Spinal cord (tissue), 10 donors: ENCODE data around the gene NRP1. TPM values are rescaled to one million over a fixed set of nuclear protein-coding genes. Genes with fewer than 3 reads are reported as not detected.
"Not testable (repeated sequence)": the region's sequence is repeated elsewhere in the genome, so short reads cannot be mapped to it uniquely, and the experiment has no call there.

Source experiments
- DNase-seq, 6 donors: peaks; one replicate each; pipeline versions ENCODE4 v3.0.0 to v3.0.0-alpha.2; 2013 to 2015; ENCODE audit warnings: low spot score in 6 of 6, low read depth in 4 of 6
- H3K27ac ChIP-seq: one replicate; pipeline ENCODE4 v1.5.1; 2013; ENCODE audit warnings: low read depth, low read length, control low read depth
- H3K27me3 ChIP-seq: one replicate; pipeline ENCODE4 v1.6.1; 2013; ENCODE audit warnings: low read length; ENCODE audit not compliant: control insufficient read depth, insufficient read depth
- H3K36me3 ChIP-seq: one replicate; pipeline ENCODE4 v1.6.1; 2013; ENCODE audit warnings: low read length; ENCODE audit not compliant: control insufficient read depth, insufficient read depth
- H3K4me1 ChIP-seq: one replicate; pipeline ENCODE4 v1.6.1; 2013; ENCODE audit warnings: low read length; ENCODE audit not compliant: control insufficient read depth, insufficient read depth
- H3K4me3 ChIP-seq: one replicate; pipeline ENCODE4 v1.5.1; 2013; ENCODE audit warnings: low read depth, low read length, control low read depth
- H3K9me3 ChIP-seq: one replicate; pipeline ENCODE4 v1.6.1; 2013; ENCODE audit warnings: low read length; ENCODE audit not compliant: control insufficient read depth, insufficient read depth
- WGBS: methylation state at CpG from one replicate; pipeline ENCODE4 v1.1.5; 2013; ENCODE audit warnings: missing lambda C conversion rate; ENCODE audit not compliant: insufficient coverage; 5-methylcytosine and 5-hydroxymethylcytosine counted together
- polyA plus RNA-seq, 2 donors: library from polyadenylated mRNA; unstranded; fragments of 120-200 nt; gene quantifications; one replicate each; pipeline ENCODE4 v1.2.1, GENCODE V29; 2013; ENCODE audit not compliant: insufficient read length in 2 of 2
- total RNA-seq, 2 donors: library from RNA; depleted of rRNA in 1 of 2; stranded (reverse); fragments of 120-200 nt in 1 of 2; fragments of >200 nt in 1 of 2; gene quantifications; one replicate each; pipeline versions ENCODE4 v1.2.3 to v1.2.4, GENCODE V29; 2013 to 2014
- donor health status: healthy.

NRP1 gene
- total and polyA plus RNA-seq, 4 donors: 61.8 to 96.6 (median 80.2) TPM

DNA sequence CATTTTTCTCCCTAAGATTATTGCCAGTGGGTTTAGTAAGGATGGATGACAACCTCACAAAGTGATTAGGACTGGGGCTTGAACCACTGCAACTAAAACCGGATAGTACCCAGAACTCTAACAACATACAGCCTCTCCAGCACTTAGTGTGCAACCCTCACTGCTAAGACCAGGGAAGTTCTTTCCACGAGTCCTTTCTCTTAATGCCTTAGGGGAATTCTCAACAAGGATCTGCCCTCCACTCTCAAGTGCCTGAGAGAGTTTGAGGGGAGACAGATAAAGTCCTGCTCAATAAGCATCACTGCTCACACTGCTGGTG is 104.6 kb downstream of the NRP1 start:
- Histone ChIP-seq H3K4me3 (no peak overlapping the region), H3K36me3 (no peaks in the 10 kb centered on the region), H3K27ac (no peak overlapping the region), H3K9me3 (no peaks in the 10 kb centered on the region), H3K4me1 (peaks cover 5% of the 10 kb centered on the region), H3K27me3 (no peaks in the 10 kb centered on the region)
- DNase-seq: no peak
- WGBS: no CpG with 5 or more reads among the region's 2 CpGs

DNA sequence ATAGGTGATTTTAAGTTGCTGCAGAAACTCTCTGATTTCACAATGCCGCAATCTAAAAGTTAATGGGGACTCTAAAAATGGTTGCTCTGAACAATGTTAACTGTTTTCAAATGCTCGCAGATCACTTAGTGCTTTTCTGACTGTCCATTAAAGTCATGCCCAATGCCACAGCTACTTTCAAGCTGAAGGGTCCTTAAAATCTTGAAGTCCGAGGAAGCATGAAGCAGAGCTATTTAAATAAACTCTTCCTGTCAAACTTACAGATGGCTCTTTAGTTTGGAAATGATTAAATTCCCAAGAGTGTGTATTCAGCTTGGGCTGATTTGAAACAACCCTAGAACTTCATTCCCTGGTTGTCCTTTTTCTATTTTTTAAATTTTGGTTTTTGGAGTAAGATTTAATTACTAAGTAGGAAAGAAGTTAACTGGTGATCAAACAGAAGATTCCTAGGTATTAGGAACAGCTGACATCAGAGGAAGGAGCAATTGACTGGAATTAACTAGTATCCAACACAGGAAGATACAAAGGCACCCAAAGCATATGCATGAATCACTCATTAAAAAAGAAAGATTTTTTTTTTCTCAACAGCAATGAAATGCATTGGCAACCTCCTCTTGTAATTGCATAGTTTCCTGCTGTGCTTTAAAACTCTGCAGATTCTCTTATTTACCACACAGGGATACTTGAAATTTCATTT is 105.1 kb downstream of the NRP1 start:
- peak overlapping the region; percentile 10 for H3K27ac ChIP-seq
- no peak overlapping the region for H3K4me3 ChIP-seq
- H3K36me3 ChIP-seq: no peaks in the 10 kb centered on the region
- H3K4me1 ChIP-seq: peaks cover 3% of the 10 kb centered on the region
- 67% methylated on average over 1 of the region's 3 CpGs for WGBS
- peak in 1 of 6 donors; percentile 66 for DNase-seq
- no peaks in the 10 kb centered on the region for H3K27me3 ChIP-seq
- H3K9me3 ChIP-seq: no peaks in the 10 kb centered on the region

DNA sequence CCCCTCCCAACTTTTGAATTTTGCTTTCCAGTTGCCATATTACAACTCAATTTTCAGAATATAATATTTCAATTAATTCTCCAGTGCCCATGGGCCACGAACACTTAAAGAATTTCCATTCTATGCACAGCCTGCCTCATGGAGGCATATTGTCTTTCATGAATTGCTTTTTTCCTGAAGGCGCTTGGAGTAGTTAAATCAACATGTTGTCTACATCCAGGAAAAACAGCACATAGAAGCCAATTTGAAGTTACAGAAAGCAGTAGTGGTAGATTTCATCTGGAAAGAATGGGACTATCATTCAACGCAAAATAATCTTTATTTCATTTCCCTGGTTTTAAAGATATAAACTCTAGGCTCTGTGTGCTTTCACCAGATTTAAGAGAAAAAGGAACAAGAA is 106.0 kb downstream of the NRP1 start:
- Histone ChIP-seq H3K27ac (no peak overlapping the region), H3K4me3 (no peak overlapping the region), H3K4me1 (peaks cover 3% of the 10 kb centered on the region), H3K27me3 (no peaks in the 10 kb centered on the region), H3K36me3 (no peaks in the 10 kb centered on the region), H3K9me3 (no peaks in the 10 kb centered on the region)
- peak in 1 of 6 donors; percentile 46 for DNase-seq
- WGBS: no CpG with 5 or more reads among the region's 3 CpGs

DNA sequence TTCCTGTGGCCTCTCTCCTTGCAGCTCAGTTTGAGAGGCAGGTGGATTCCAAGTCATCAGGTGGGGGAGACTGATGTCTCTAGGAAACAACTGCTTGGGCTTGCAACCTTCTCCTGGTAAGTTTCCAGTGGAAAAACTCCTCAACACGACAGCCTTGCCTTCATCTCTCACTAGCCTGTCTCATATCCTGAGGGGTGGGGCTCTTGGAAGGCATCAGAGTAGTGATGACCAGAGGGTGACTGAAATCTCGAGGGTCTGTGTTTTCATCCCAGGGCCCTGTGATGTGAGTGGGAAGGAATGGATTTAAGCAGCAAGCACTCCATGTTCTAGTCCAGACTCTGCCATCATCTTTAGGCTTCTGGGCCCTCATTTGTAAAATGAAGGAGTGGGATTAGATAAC is 107.0 kb downstream of the NRP1 start:
- no peaks in the 10 kb centered on the region for H3K27me3 ChIP-seq
- DNase-seq: no peak
- peaks cover under 1% of the 10 kb centered on the region for H3K36me3 ChIP-seq
- WGBS: no CpG with 5 or more reads among the region's 2 CpGs
- H3K9me3 ChIP-seq: no peaks in the 10 kb centered on the region
- no peak overlapping the region for H3K4me3 ChIP-seq
- H3K27ac ChIP-seq: no peak overlapping the region
- no peaks in the 10 kb centered on the region for H3K4me1 ChIP-seq

DNA sequence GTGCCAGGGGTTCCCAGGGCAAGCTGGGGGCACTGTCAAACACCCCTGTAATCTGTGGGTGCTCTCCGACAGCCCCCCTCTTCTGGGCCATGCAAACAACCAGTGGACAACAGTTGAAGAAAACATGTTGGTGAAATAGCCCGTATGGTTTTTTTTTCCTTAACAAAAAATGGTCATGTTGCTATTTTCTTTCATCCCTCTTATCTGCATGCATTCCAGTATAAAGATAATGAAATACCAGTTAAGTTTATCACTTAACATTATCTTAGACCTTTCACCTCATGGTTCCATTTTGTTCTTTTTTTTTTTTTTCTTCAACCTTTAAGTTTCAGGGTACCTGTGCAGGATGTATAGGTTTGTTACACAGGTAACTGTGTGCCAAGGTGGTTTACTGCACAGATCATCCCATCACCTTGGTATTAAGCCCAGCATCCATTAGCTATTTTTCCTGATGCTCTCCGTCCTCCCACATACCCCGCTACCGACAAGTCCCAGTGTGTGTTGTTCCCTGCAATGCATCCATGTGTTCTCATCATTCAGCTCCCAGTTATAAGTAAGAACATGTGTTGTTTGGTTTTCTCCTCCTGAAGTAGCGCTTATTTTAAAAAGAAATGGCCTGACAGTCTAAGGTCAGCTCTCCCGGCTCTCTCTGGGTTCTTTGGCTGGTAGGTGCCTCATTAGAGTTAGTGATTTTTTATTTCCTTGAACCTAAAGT is 110.1 kb downstream of the NRP1 start:
- DNase-seq: no peak
- Histone ChIP-seq H3K27ac (no peak overlapping the region), H3K27me3 (no peaks in the 10 kb centered on the region), H3K4me1 (no peaks in the 10 kb centered on the region), H3K4me3 (no peak overlapping the region), H3K36me3 (peaks cover 6% of the 10 kb centered on the region), H3K9me3 (no peaks in the 10 kb centered on the region)
- no CpG with 5 or more reads among the region's 7 CpGs for WGBS

DNA sequence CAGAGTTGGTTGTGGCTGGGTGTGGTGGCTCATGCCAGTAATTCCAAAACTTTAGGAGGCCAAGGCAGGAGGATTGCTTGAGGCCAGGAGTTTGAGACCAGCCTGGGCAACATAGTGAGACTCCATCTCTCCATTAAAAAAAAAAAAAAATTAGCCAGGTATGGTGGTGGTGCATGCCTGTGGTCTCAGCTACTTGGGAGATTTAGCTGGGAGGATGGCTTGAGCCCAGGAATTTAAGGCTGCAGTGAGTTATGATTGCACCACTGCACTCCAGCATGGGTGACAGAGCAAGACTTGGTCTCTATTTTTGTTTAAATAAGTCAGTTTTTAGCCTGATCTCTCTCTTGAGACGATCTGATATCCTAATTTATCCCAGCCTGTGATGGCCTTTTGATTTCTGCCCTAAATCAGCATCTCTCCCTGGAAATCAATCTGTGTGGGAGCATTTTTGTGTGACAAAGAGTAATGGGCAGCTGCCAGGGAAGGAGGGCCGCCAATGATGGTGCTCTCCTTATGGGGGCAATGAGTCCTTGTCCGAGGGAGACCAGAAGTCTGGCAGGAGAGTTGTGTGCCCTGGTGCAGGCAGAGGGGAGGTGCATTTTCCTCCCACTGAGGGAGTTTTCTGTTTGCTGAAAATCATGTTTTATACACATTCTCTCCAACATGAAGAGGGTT is 111.0 kb downstream of the NRP1 start:
- no peak for DNase-seq
- 60% methylated on average over 1 of the region's 3 CpGs for WGBS
- Histone ChIP-seq H3K36me3 (peaks cover 6% of the 10 kb centered on the region), H3K27ac (no peak overlapping the region), H3K9me3 (no peaks in the 10 kb centered on the region), H3K4me3 (no peak overlapping the region), H3K27me3 (no peaks in the 10 kb centered on the region), H3K4me1 (no peaks in the 10 kb centered on the region)

DNA sequence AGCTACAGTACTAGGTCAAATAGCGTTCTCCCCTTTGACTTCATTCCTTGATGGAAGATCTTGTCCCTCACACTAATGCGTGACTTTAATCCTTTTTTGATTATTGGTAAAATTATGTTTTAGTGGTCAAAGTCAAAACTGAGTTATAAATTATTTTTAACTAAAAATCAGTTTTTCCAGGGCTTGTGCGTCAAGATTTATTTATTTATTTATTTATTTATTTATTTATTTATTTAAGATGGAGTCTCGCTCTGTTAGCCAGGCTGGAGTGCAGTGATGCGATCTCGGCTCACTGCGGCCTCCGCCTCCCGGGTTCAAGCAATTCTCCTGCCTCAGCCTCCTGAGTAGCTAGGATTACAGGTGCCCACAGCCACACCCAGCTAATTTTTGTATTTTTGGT is 112.2 kb downstream of the NRP1 start:
- not testable (repeated sequence) for H3K9me3 ChIP-seq, H3K4me1 ChIP-seq, H3K36me3 ChIP-seq, H3K4me3 ChIP-seq, H3K27me3 ChIP-seq, H3K27ac ChIP-seq, DNase-seq
- no CpG with 5 or more reads among the region's 9 CpGs for WGBS

DNA sequence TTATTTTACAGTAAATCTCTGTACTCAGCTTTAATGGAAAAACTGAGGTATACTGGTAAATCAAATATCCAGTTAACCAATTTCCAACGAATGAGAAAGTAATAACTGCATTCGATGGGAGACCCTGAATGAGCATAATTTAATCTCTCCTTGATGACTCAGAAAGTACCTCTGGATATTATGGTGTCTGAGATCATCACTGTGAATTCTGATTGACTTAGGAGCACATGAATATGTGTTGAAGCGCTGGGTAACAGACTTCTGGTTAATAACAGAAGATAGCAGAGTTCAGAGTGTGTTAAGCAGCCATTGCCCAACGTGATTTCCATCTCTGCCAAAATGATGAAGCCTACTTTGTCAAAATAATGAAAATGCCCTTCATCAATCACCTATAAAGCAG is 116.6 kb downstream of the NRP1 start:
- 100% methylated on average over 2 of the region's 4 CpGs for WGBS

DNA sequence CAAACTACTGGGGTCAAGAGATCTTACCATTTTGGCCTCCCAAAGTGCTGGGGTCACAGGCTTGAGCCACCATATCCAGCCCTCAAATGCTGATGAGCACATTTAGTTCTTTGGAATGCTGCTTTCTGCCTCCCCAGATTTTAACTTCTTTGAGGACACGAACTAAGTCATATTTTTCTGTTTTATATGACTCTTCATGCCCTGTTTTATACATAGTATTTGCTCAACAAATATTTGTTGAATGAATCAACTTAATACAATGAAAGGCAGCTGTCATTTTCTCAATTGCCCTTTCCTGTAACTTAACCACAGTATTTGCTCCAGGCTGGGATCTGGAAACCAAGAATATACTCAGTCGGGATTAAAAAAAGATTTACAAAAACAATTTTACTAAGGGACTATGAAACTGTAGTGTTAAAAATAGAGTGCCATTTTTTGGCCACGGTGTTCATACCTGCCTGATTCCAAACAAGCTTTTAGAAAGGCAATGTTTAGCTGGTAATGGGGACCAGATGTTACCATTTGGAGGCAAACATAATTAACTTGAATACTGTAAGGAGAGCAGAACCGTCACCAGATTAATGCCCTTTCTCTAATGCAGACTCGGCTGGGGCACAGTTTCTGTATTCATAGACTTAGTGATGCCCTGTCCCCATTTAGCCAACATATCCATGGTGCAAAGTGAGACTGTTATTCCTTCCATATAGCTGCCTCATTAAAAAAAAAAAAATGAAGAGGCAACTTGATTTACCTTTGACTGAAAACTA is 117.6 kb downstream of the NRP1 start:
- no peak overlapping the region for H3K27ac ChIP-seq
- peaks cover 15% of the 10 kb centered on the region for H3K36me3 ChIP-seq
- 0% methylated on average over 1 of the region's 5 CpGs for WGBS
- no peak overlapping the region for H3K4me3 ChIP-seq
- H3K4me1 ChIP-seq: no peaks in the 10 kb centered on the region
- no peaks in the 10 kb centered on the region for H3K27me3 ChIP-seq
- no peaks in the 10 kb centered on the region for H3K9me3 ChIP-seq
- DNase-seq: peak in 1 of 6 donors; percentile 40

More for the DNA sequence above, 116.6 kb downstream of the NRP1 start:
- Histone ChIP-seq H3K4me1 (no peaks in the 10 kb centered on the region), H3K36me3 (peaks cover 14% of the 10 kb centered on the region), H3K27me3 (no peaks in the 10 kb centered on the region), H3K4me3 (no peak overlapping the region), H3K27ac (no peak overlapping the region), H3K9me3 (no peaks in the 10 kb centered on the region)
- no peak for DNase-seq
